Astrocyte of the cerebellum (primary cell): Measurements from ENCODE around the gene TNK1.
A peak's percentile ranks its signal among the peaks of the same experiment; 100 is the strongest.

Source experiments
- DNase-seq: peaks from one replicate; pipeline ENCODE4 v3.0.0-alpha.2; 2011; ENCODE audit warnings: low read depth
- H3K4me3 ChIP-seq: 2 replicates; pipeline ENCODE4 v1.5.1; 2011; ENCODE audit warnings: mild to moderate bottlenecking, low read depth, low read length, moderate library complexity
- CTCF ChIP-seq: IDR thresholded peaks from 2 replicates; pipeline ENCODE4 v1.5.1; 2012; ENCODE audit warnings: low read length, low read depth, moderate library complexity, mild to moderate bottlenecking; ENCODE audit errors: missing control alignments
- in situ Hi-C: cut with HindIII; loops from 2 replicates; pipeline ENCODE4 v1.10.0; 2017; ENCODE audit warnings: low sequenced_read_pairs

Gene TNK1

GRCh38 chr17:7382901-7383300 is 2.0 kb downstream of the TNK1 start:
- H3K4me3 ChIP-seq: no peak overlapping the region
- in situ Hi-C loops: no loop called here
- TF ChIP-seq CTCF: no peak
- no peak for DNase-seq

- no peak overlapping the region for H3K4me3 ChIP-seq
- in situ Hi-C loops: no loop called here
- DNase-seq: no peak
- TF ChIP-seq CTCF: no peak
Observed at GRCh38 chr17:7383371-7383741, 2.5 kb downstream of the TNK1 start.

GRCh38 chr17:7383742-7384488 is 3.0 kb downstream of the TNK1 start:
- in situ Hi-C loops: no loop called here
- no peak for TF ChIP-seq CTCF
- peak overlapping the region; percentile 42 for H3K4me3 ChIP-seq
- no peak for DNase-seq

- peak overlapping the region; percentile 42 for H3K4me3 ChIP-seq
- DNase-seq: no peak
- no peak for TF ChIP-seq CTCF
- in situ Hi-C loops: loop anchor here (5.0 kb wide), 1 partner anchor 93 kb away; the partner anchor contains the start of gene ZBTB4
Observed at GRCh38 chr17:7384489-7385081, 3.7 kb downstream of the TNK1 start.

- in situ Hi-C loops: loop anchor here (5.0 kb wide), 1 partner anchor 88 kb away; the partner anchor contains the start of gene ZBTB4
- no peak overlapping the region for H3K4me3 ChIP-seq
- no peak for DNase-seq
- TF ChIP-seq CTCF: no peak
Observed at GRCh38 chr17:7388856-7389255, 8.0 kb downstream of the TNK1 start.

GRCh38 chr17:7389924-7390910 is 9.3 kb downstream of the TNK1 start:
- no peak for DNase-seq
- in situ Hi-C loops: loop anchor here (5.0 kb wide), 1 partner anchor 87 kb away; the partner anchor contains the start of gene ZBTB4
- TF ChIP-seq CTCF: no peak
- no peak overlapping the region for H3K4me3 ChIP-seq
